ENCODE results near the gene FHIT.

The FHIT gene

DNA sequence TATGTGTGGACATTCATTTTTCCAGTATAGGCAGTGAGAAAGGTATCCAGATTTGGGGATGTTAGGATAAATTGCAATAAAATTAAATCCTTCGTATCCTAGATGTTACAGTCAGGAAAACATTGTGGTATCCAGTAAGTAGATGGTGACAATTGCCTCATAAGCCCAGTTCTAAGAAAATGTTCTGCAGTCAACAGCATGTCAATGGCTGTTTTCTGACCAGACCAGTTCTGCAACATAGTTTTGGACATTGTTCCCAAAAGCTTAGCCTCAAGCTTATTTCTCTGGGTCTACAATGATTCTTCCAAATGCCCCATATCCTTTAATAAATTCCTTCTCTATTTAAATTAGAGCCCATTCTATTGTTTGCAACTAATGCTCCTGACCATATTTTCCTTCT, 480.7 kb downstream of the FHIT start:
- TF ChIP-seq, protein P1, sequence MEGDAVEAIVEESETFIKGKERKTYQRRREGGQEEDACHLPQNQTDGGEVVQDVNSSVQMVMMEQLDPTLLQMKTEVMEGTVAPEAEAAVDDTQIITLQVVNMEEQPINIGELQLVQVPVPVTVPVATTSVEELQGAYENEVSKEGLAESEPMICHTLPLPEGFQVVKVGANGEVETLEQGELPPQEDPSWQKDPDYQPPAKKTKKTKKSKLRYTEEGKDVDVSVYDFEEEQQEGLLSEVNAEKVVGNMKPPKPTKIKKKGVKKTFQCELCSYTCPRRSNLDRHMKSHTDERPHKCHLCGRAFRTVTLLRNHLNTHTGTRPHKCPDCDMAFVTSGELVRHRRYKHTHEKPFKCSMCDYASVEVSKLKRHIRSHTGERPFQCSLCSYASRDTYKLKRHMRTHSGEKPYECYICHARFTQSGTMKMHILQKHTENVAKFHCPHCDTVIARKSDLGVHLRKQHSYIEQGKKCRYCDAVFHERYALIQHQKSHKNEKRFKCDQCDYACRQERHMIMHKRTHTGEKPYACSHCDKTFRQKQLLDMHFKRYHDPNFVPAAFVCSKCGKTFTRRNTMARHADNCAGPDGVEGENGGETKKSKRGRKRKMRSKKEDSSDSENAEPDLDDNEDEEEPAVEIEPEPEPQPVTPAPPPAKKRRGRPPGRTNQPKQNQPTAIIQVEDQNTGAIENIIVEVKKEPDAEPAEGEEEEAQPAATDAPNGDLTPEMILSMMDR (IDR thresholded peaks at IDR 0.05; ENCODE audit: low read depth, low read length, missing control alignments) = no peak
- no peak for DNase-seq (ENCODE audit: low read depth)
- no peak overlapping the region for H3K4me3 ChIP-seq (ENCODE audit: low read depth, low read length)
- in situ Hi-C loops (cut with HindIII; ENCODE audit: low sequenced_read_pairs) = no loop called here

DNA sequence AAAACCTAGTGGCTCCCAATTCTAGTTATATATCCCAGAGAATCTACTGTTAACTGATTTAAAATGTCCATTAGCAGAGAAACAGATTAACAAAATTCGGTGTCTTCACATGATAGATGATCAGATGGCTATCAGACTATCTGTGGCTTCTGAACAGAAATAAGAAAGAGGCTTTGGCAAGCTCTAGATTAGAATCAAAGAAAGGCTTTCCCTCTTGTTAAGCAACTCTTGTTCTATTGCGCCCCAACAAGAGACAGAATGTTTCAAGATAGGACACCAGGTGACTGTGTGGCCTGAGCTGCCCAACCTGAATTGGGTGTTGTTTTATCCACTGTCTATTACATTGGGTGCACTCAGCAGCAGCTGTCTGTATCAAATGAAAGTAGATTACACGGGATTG, 483.7 kb downstream of the FHIT start:
- no peak overlapping the region for H3K4me3 ChIP-seq (ENCODE audit: low read depth, low read length)
- TF ChIP-seq, protein P1 (IDR thresholded peaks at IDR 0.05; ENCODE audit: low read depth, low read length, missing control alignments) = no peak
- in situ Hi-C loops (cut with HindIII; ENCODE audit: low sequenced_read_pairs) = no loop called here
- no peak for DNase-seq (ENCODE audit: low read depth)

DNA sequence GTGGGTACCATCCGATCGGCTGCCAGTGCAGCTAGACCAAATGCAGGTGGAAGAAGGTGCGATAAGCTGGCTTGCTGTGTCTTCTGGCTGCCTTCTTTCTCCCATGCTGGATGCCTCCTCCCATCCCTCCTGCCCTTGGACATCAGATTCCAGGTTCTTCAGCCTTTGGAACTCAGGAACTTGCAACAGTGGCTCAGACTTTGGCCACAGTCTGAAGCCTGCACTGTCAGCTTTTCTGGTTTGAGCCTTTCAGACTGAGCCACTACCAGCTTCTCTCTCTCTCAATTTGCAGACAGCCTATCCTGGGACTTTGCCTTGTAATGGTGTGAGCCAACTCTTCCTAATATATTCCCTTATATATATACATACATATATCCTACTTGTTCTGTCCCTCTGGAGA, 485.5 kb downstream of the FHIT start:
- TF ChIP-seq, protein P1 (IDR thresholded peaks at IDR 0.05; ENCODE audit: low read depth, low read length, missing control alignments) = no peak
- H3K4me3 ChIP-seq (ENCODE audit: low read depth, low read length) = no peak overlapping the region
- in situ Hi-C loops (cut with HindIII; ENCODE audit: low sequenced_read_pairs) = no loop called here
- DNase-seq (ENCODE audit: low read depth) = no peak

DNA sequence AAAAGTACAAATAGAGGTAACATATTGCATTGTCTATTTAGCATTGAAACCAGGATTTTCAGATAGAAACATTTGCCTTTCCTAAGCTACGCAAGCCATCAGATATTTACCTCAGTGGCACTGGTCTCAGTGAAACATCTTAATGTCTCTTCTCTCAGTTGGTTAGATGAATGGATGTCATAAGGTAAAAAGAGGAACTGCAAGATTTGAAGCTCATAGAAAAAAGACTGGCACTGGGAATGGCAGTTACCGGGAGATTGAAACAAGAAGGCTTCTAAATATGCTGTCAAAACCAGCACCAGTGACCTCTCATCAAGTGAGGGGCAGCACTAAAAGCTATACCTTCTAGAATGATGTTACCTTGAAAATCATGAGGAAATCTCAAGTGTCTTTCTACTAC, 486.4 kb downstream of the FHIT start:
- in situ Hi-C loops (cut with HindIII; ENCODE audit: low sequenced_read_pairs) = no loop called here
- TF ChIP-seq, protein P1 (IDR thresholded peaks at IDR 0.05; ENCODE audit: low read depth, low read length, missing control alignments) = no peak
- H3K4me3 ChIP-seq (ENCODE audit: low read depth, low read length) = no peak overlapping the region
- DNase-seq (ENCODE audit: low read depth) = no peak

DNA sequence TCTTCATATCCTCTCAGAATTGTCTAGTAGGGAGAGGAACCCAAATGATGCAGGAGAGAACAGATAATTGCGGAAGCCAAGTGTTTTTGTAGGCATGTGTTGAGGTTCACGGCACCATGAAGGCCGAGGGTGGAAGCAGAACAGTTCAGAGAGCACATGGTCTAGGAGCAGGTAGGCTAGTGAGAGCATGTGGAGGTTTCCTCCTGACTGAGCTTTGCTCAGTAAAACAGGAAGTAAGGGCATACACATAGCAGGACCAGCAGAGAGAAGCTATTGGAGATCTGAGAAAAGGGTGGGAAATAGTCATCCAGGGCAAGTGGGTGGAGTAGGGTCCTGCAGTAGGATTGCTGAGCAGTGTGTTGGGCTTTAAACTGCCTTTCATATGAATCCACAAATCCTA, 491.1 kb downstream of the FHIT start:
- in situ Hi-C loops (cut with HindIII; ENCODE audit: low sequenced_read_pairs) = no loop called here
- DNase-seq (ENCODE audit: low read depth) = no peak
- no peak overlapping the region for H3K4me3 ChIP-seq (ENCODE audit: low read depth, low read length)
- TF ChIP-seq, protein P1 (IDR thresholded peaks at IDR 0.05; ENCODE audit: low read depth, low read length, missing control alignments) = no peak

DNA sequence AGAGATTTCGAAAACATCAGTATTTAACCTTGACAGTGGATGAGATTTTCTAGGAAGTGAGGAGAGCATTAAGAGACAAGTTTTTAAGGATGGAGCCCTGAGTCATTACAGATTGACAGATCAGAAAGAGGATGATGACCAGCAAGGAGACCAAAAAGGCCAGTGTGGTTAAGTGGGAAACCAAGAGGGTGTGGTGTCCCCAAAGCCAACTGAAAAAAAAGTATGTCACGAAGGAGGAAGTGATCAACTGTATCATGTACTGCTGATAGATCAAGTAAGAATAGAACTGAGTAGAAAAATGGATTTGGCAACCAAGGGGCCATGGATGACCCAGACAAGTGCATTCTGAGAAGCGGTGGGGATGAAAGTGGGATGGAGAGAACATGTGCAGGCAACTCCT, 491.8 kb downstream of the FHIT start:
- in situ Hi-C loops (cut with HindIII; ENCODE audit: low sequenced_read_pairs) = no loop called here
- no peak for DNase-seq (ENCODE audit: low read depth)
- TF ChIP-seq, protein P1 (IDR thresholded peaks at IDR 0.05; ENCODE audit: low read depth, low read length, missing control alignments) = no peak
- H3K4me3 ChIP-seq (ENCODE audit: low read depth, low read length) = no peak overlapping the region

DNA sequence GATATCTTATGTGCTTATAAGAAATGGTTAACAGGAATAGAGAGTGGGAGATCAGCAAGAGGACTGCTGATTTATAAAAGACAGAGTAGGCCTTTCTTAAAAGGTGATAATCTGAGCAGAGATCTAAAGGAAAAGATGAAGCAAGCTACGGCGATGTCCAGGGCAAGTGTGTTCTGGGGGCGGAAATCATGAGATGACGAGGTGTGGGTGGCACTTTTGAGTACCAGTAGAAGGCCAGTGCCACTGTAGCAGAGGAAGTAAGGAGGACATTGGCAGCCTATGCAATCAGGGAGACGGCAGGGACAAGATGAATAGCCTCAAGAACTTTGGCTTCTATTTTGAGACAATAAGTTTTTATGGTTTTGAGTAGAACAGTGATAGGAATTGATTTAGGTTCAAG, 492.4 kb downstream of the FHIT start:
- in situ Hi-C loops (cut with HindIII; ENCODE audit: low sequenced_read_pairs) = no loop called here
- TF ChIP-seq, protein P1 (IDR thresholded peaks at IDR 0.05; ENCODE audit: low read depth, low read length, missing control alignments) = no peak
- DNase-seq (ENCODE audit: low read depth) = no peak
- H3K4me3 ChIP-seq (ENCODE audit: low read depth, low read length) = no peak overlapping the region

Data from astrocyte of the cerebellum (primary cell).